CD1c-positive myeloid dendritic cell (primary cell): ENCODE measurements around the gene NDRG4.
A peak's percentile ranks its signal among the peaks of the same experiment; 100 is the strongest.

Experiments used
- DNase-seq: peaks from one replicate; pipeline ENCODE4 v3.0.0-alpha.2; 2016; ENCODE audit errors: extremely low spot score

NDRG4 gene

GRCh38 chr16:58508671-58509251 is 8.8 kb downstream of the NDRG4 start:
- no peak for DNase-seq

- DNase-seq: no peak
These were observed 9.5 kb downstream of the NDRG4 start for GRCh38 chr16:58509256-58510096.

GRCh38 chr16:58510097-58510775 is 10.3 kb downstream of the NDRG4 start:
- no peak for DNase-seq

- no peak for DNase-seq
These were observed 11.1 kb downstream of the NDRG4 start for GRCh38 chr16:58510776-58511628.

- DNase-seq: peak; percentile 79
These were observed 12.2 kb downstream of the NDRG4 start for GRCh38 chr16:58511933-58512815.

- no peak for DNase-seq
These were observed 13.9 kb downstream of the NDRG4 start for GRCh38 chr16:58513874-58514273.

GRCh38 chr16:58515125-58515870 is 15.4 kb downstream of the NDRG4 start, which contains the start of gene SETD6:
Gene SETD6 (plus strand): TSS chr16:58515517. CDS start chr16:58515538, 21 bp downstream.
- DNase-seq: peak; percentile 91

- peak; percentile 8 for DNase-seq
These were observed 16.2 kb downstream of the NDRG4 start for GRCh38 chr16:58515871-58516767.

GRCh38 chr16:58516768-58517107 is 16.8 kb downstream of the NDRG4 start:
- no peak for DNase-seq

- no peak for DNase-seq
These were observed 18.4 kb downstream of the NDRG4 start for GRCh38 chr16:58518083-58518979.

GRCh38 chr16:58518980-58519368 is 19.0 kb downstream of the NDRG4 start:
- DNase-seq: no peak

- no peak for DNase-seq
These were observed 19.8 kb downstream of the NDRG4 start for GRCh38 chr16:58519707-58520106.

- no peak for DNase-seq
These were observed 30.2 kb downstream of the NDRG4 start for GRCh38 chr16:58530179-58530578.

GRCh38 chr16:58532414-58532813 is 32.5 kb downstream of the NDRG4 start:
- no peak for DNase-seq

- no peak for DNase-seq
These were observed 34.0 kb downstream of the NDRG4 start for GRCh38 chr16:58533751-58534470.

- no peak for DNase-seq
These were observed 35.2 kb downstream of the NDRG4 start for GRCh38 chr16:58535100-58535499.

GRCh38 chr16:58536278-58536677 is 36.3 kb downstream of the NDRG4 start:
- no peak for DNase-seq
